PFSK-1 (cell line): Measurements from ENCODE around the gene HS6ST1.

Experiments used
- POLR2AphosphoS5 ChIP-seq: IDR thresholded peaks from 2 replicates; pipeline ENCODE4 v1.6.1; 2012; ENCODE audit warnings: low read depth, mild to moderate bottlenecking, control low read depth, low read length, moderate library complexity
- SIN3A ChIP-seq: IDR thresholded peaks from 2 replicates; pipeline ENCODE4 v1.6.1; 2012; ENCODE audit warnings: mild to moderate bottlenecking, low read length, moderate library complexity, borderline replicate concordance; ENCODE audit not compliant: insufficient read depth
- TAF1 ChIP-seq: IDR thresholded peaks from 2 replicates; pipeline ENCODE4 v1.6.1; 2012; ENCODE audit warnings: low read length, control low read depth, borderline replicate concordance; ENCODE audit not compliant: insufficient read depth
- TF ChIP-seq, protein P1 (sequence below), 2 experiments: IDR thresholded peaks; 2 replicates each; pipeline versions ENCODE4 v1.6.1 to v1.8.0; 2011 to 2012; ENCODE audit warnings: low read depth in 2 of 2, low read length in 2 of 2, control low read depth in 1 of 2, inconsistent platforms in 1 of 2, mild to moderate bottlenecking in 1 of 2, moderate library complexity in 1 of 2; ENCODE audit not compliant: insufficient read depth in 1 of 2

DNA sequence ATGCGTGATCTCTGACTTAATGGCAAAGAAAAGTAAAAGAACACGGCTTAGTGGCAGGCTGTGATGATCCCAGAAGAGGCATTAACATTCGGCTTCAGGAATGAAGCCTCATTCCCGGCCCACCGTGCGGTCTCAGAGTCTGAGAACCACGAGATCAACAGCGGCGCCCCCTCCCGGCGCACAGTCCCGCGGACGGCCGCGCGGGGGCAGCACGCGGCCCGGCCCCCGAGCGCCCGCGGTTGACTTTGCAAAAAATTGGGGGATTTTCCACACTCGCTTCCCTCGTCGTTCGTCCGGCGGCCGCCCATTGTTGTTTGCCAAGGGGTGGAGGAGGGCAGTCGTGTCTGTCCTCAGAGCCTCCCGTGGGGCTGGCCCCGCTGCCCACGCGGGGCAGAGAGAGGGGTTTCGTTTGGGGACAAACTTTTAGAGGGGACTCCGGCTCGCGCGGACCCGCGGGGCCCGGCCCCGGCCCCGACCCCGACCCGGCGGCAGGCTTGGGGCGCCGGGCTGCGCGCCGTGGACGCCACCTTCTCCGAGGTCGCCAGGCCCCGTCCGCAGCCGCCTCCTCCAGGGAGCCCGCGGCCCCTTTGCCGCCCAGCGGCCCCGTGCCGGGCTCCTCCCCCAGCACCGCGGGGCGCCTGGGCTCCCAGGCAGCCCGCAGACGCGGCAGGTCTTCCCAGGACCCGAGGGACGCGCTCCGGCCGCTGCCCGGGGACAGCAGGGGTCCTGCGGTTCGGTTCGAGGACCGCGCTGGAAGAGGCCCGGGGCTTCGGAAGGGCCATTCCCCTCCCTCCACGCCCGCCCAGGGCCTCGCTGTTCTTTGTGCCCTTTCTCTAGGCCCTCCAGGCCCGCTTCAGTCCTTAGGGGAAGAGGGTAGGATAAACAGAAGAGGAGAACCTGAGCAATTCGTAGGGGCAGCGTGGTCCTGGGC lies 3.4 kb upstream of the HS6ST1 start:
- TF ChIP-seq POLR2AphosphoS5 (no peak), TAF1 (no peak), SIN3A (no peak)
- TF ChIP-seq, protein P1, sequence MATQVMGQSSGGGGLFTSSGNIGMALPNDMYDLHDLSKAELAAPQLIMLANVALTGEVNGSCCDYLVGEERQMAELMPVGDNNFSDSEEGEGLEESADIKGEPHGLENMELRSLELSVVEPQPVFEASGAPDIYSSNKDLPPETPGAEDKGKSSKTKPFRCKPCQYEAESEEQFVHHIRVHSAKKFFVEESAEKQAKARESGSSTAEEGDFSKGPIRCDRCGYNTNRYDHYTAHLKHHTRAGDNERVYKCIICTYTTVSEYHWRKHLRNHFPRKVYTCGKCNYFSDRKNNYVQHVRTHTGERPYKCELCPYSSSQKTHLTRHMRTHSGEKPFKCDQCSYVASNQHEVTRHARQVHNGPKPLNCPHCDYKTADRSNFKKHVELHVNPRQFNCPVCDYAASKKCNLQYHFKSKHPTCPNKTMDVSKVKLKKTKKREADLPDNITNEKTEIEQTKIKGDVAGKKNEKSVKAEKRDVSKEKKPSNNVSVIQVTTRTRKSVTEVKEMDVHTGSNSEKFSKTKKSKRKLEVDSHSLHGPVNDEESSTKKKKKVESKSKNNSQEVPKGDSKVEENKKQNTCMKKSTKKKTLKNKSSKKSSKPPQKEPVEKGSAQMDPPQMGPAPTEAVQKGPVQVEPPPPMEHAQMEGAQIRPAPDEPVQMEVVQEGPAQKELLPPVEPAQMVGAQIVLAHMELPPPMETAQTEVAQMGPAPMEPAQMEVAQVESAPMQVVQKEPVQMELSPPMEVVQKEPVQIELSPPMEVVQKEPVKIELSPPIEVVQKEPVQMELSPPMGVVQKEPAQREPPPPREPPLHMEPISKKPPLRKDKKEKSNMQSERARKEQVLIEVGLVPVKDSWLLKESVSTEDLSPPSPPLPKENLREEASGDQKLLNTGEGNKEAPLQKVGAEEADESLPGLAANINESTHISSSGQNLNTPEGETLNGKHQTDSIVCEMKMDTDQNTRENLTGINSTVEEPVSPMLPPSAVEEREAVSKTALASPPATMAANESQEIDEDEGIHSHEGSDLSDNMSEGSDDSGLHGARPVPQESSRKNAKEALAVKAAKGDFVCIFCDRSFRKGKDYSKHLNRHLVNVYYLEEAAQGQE (IDR thresholded peaks at IDR 0.05; ENCODE audit: insufficient read depth in 1 of 2, low read depth in 2 of 2, low read length in 2 of 2) = no peak
